ENCODE measurements around the gene KRTAP12-2. TPM values are rescaled to one million over a fixed set of nuclear protein-coding genes. Genes with fewer than 3 reads are reported as not detected.

The KRTAP12-2 gene
- total RNA-seq, 4 donors from 2014 or later = not detected

DNA sequence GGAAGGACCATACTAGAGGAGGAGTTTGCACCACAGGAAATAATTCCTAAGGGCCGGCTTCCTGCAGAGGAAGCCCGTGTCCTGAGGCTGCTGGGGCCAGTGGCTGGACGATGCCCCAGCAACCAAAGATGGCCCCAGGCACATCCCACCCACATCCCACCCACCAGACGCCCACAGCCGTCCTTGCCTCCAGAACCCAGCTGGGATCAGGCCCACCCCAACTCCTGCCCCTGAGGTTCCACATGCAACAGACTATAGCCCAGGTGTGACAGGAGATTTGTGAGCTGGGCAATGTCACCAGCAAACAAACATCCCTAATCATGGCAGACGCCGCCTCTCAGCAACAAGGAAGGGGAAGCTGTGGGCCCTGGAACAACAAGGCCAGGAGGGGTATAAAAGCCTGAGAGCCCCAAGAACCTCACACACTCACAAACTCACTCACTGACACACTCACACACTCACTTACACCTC, 40.0 kb downstream of the KRTAP12-2 start, which contains the start of gene KRTAP10-9:
TSS of gene KRTAP10-9 (plus strand) at position 421 of the 471 bp plus-strand sequence. CDS start 79 bp downstream, outside the sequence.
- no peak within 1 kb of the TSS for H3K4me3 ChIP-seq
- TF ChIP-seq, protein P1, sequence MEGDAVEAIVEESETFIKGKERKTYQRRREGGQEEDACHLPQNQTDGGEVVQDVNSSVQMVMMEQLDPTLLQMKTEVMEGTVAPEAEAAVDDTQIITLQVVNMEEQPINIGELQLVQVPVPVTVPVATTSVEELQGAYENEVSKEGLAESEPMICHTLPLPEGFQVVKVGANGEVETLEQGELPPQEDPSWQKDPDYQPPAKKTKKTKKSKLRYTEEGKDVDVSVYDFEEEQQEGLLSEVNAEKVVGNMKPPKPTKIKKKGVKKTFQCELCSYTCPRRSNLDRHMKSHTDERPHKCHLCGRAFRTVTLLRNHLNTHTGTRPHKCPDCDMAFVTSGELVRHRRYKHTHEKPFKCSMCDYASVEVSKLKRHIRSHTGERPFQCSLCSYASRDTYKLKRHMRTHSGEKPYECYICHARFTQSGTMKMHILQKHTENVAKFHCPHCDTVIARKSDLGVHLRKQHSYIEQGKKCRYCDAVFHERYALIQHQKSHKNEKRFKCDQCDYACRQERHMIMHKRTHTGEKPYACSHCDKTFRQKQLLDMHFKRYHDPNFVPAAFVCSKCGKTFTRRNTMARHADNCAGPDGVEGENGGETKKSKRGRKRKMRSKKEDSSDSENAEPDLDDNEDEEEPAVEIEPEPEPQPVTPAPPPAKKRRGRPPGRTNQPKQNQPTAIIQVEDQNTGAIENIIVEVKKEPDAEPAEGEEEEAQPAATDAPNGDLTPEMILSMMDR (IDR thresholded peaks at IDR 0.05 in 4 of 5, conservative IDR thresholded peaks at IDR 0.05 in 1 of 5) = no peak
- TF ChIP-seq POLR2A (IDR thresholded peaks at IDR 0.05) = no peak
- in situ Hi-C loops (cut with MboI; ENCODE audit: low sequenced_read_pairs in 4 of 4) (no loop called here), intact Hi-C loops (cut with DNase I; ENCODE audit: low total_unique reads) (no loop called here)
- no peak for DNase-seq
- no peak for ATAC-seq
- H3K27ac ChIP-seq = no peak within 1 kb of the TSS
- H3K27me3 ChIP-seq = peaks cover 0 to 16% (median 14%) of the 10 kb centered on the region in 3 donors
- no peaks in the 10 kb centered on the region for H3K36me3 ChIP-seq
- no peaks in the 10 kb centered on the region for H3K4me1 ChIP-seq
- H3K9me3 ChIP-seq = no peaks in the 10 kb centered on the region

DNA sequence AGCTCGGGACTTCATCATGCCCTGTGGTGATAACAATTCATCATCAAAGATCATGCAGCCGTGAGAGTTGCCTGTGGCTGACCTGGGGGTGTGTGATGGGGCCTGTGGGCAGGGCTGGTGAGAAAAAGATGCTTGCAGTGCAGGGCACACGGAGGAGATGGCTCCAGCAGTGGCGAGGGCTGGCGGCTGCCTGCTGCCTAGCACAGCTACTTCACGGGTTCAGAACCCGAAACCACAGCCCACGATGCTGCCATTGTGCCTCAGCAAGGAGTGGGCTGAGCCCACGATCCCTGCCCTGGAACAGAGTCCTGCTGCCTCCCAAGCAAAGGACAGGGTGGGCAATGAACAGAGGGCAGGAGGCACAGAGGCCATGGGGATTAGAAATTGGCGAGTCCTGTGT, 40.5 kb downstream of the KRTAP12-2 start:
- no peak for ATAC-seq
- H3K27ac ChIP-seq = no peak overlapping the region
- TF ChIP-seq, protein P1 (IDR thresholded peaks at IDR 0.05 in 4 of 5, conservative IDR thresholded peaks at IDR 0.05 in 1 of 5) = no peak
- no peak for TF ChIP-seq POLR2A (IDR thresholded peaks at IDR 0.05)

DNA sequence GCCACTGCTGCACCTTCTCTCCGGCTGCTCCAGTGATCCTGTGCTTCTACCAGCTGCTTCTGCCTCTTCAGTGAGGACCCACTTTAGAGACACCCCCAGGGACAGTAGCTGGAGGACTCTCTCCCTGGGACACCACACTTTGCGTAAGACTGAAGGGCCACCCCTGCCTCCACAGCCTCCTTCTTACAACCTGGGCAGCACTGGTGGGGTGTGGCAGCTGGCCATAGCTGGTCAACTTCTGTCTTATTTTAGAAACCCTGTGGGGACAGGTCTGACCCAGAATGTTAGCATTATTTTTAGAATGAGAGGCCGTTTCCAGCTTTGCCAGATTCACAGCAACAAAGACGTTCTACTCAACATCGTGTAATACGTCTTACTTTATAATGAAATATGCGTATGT, 41.0 kb downstream of the KRTAP12-2 start:
- Histone ChIP-seq H3K27me3 (peaks cover 0 to 16% (median 14%) of the 10 kb centered on the region in 3 donors), H3K4me3 (no peak overlapping the region), H3K36me3 (no peaks in the 10 kb centered on the region), H3K4me1 (no peaks in the 10 kb centered on the region), H3K9me3 (no peaks in the 10 kb centered on the region), H3K27ac (no peak overlapping the region)
- in situ Hi-C loops (cut with MboI; ENCODE audit: low sequenced_read_pairs in 4 of 4) (no loop called here), intact Hi-C loops (cut with DNase I; ENCODE audit: low total_unique reads) (no loop called here)
- no peak for TF ChIP-seq POLR2A (IDR thresholded peaks at IDR 0.05)
- TF ChIP-seq, protein P1 (IDR thresholded peaks at IDR 0.05 in 4 of 5, conservative IDR thresholded peaks at IDR 0.05 in 1 of 5) = no peak
- DNase-seq (no peak), ATAC-seq (no peak)

More for the DNA sequence above, 40.5 kb downstream of the KRTAP12-2 start:
- H3K36me3 ChIP-seq = no peaks in the 10 kb centered on the region
- H3K4me1 ChIP-seq = no peaks in the 10 kb centered on the region
- no peak overlapping the region for H3K4me3 ChIP-seq
- in situ Hi-C loops (cut with MboI; ENCODE audit: low sequenced_read_pairs in 4 of 4) = no loop called here
- H3K27me3 ChIP-seq = peaks cover 0 to 16% (median 14%) of the 10 kb centered on the region in 3 donors
- DNase-seq = no peak
- intact Hi-C loops (cut with DNase I; ENCODE audit: low total_unique reads) = no loop called here
- H3K9me3 ChIP-seq = no peaks in the 10 kb centered on the region

- in situ Hi-C loops (cut with MboI; ENCODE audit: low sequenced_read_pairs in 4 of 4) (no loop called here), intact Hi-C loops (cut with DNase I; ENCODE audit: low total_unique reads) (no loop called here)
- no peak overlapping the region for H3K4me3 ChIP-seq
Observed at GRCh38 chr21:44623575-44623974, 43.2 kb downstream of the KRTAP12-2 start.

More at GRCh38 chr21:44623575-44623974, 43.2 kb downstream of the KRTAP12-2 start:
- no peak overlapping the region for H3K27ac ChIP-seq
- no peaks in the 10 kb centered on the region for H3K4me1 ChIP-seq
- no peaks in the 10 kb centered on the region for H3K9me3 ChIP-seq
- DNase-seq (no peak), ATAC-seq (no peak)
- no peaks in the 10 kb centered on the region for H3K36me3 ChIP-seq
- peaks cover 0 to 14% (median 9%) of the 10 kb centered on the region in 3 donors for H3K27me3 ChIP-seq
- TF ChIP-seq, protein P1 (IDR thresholded peaks at IDR 0.05 in 4 of 5, conservative IDR thresholded peaks at IDR 0.05 in 1 of 5) = no peak
- no peak for TF ChIP-seq POLR2A (IDR thresholded peaks at IDR 0.05)
